ENCODE results near the gene BMPR1B.

DNA sequence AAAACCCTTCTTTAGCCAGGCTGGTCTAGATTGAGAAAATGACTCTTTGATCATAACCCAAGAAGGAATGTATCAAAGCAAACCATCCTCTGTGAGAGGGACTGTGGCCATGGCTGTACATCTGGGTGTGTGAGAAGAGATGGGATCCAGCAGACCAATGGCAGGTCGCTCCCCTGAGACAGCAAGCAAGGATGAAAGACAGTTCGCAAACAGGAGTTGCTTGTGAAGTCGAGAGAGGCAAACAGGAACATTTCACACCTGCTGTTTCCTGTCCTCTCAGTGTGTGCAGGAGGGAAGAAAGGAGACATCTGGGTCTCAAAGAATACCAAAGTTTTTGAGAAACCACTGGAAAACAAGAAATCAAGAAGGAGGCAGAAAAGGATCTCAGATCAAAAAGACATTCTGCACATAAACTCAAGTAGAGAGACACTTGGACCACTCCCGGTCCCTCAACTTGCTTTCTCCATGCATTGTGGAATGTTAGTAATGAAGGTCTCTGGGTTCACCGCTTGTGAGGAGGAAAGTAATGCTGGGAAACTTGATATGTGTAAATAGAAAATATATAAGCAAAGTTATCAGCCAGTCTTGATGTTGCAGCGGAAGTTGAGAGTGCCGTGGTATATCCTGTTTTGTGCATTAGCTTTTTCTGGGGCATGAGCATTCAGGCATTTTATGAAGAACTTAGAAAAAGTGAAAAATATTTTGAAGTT is 327.5 kb downstream of the BMPR1B start:
- TF ChIP-seq, protein P1, sequence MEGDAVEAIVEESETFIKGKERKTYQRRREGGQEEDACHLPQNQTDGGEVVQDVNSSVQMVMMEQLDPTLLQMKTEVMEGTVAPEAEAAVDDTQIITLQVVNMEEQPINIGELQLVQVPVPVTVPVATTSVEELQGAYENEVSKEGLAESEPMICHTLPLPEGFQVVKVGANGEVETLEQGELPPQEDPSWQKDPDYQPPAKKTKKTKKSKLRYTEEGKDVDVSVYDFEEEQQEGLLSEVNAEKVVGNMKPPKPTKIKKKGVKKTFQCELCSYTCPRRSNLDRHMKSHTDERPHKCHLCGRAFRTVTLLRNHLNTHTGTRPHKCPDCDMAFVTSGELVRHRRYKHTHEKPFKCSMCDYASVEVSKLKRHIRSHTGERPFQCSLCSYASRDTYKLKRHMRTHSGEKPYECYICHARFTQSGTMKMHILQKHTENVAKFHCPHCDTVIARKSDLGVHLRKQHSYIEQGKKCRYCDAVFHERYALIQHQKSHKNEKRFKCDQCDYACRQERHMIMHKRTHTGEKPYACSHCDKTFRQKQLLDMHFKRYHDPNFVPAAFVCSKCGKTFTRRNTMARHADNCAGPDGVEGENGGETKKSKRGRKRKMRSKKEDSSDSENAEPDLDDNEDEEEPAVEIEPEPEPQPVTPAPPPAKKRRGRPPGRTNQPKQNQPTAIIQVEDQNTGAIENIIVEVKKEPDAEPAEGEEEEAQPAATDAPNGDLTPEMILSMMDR (IDR thresholded peaks at IDR 0.05): no peak
- TF ChIP-seq POLR2AphosphoS5 (IDR thresholded peaks at IDR 0.05) (no peak), POLR2A (IDR thresholded peaks at IDR 0.05) (no peak)
